Myocyte (in vitro differentiated cells): ENCODE measurements around the gene HSPBAP1. TPM values are rescaled to one million over a fixed set of nuclear protein-coding genes. Genes with fewer than 3 reads are reported as not detected.
"Not testable (repeated sequence)": the region's sequence is repeated elsewhere in the genome, so short reads cannot be mapped to it uniquely, and the experiment has no call there.

Experiments used
- DNase-seq: peaks from one replicate; pipeline ENCODE4 v3.0.0-alpha.2; 2012; ENCODE audit warnings: low read depth
- total RNA-seq: library from RNA; depleted of rRNA; stranded (reverse); fragments of >200 nt; gene quantifications from 2 replicates; pipeline ENCODE4 v1.2.3, GENCODE V29; 2014

Gene HSPBAP1
- total RNA-seq, 1 donor from 2014 or later, result 7.6 TPM

DNA sequence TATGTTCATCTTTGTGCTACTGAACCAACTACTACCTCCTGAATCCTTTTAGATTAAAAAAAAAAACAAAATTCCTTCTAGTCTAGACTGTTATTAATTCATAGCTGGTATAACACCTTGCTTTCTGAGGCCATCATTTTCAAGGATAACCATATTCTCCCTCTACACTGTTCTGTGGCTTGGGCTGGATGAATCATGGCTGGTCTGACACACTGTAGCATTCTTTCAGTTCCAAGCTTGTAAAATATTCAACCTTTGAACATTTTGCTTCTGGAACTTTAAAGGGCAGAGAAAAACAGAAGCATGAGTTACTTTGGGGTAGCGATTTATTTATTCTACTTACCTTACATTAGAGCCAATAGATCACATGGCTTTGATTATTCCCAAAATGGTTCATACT, 7.6 kb downstream of the HSPBAP1 start:
- DNase-seq, result peak; percentile 33

DNA sequence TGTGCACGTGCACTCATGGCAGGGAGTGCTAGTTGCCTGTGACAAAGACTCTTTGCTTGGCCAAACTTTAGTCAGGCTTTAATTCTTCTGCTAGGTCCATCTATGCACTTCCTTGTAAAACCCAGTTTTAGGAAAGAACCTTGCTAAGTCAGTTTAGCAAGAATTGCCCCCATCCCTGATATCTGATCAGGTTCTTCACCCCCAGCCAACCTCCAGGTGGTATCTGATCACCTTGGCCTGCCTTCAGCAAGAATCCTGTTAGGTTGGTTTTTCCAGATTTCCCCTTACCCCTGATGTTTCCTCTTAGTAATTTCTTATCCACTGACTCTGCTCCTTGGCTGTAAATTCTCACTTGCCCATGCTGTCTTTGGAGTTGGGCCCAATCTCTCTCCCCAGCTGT, 8.4 kb downstream of the HSPBAP1 start:
- no peak for DNase-seq

DNA sequence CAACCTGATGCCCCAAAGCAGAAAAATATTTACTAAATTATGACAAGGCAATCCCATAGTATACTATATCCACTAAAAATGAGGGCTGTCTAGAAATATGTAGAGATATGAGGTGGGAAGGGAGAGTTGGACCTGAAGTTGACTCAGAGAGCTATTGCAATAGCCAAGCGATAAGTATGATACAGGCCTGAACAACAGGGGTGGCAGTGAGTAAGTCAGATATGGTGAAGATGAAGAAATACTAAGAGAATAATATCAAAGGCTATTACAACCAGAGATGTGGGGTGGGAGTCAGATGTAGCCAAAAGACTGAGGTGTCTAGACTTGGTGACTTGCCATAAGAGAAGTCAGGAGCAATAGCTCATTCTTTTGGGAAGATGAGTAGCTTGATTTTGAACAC, 9.2 kb downstream of the HSPBAP1 start:
- no peak for DNase-seq

DNA sequence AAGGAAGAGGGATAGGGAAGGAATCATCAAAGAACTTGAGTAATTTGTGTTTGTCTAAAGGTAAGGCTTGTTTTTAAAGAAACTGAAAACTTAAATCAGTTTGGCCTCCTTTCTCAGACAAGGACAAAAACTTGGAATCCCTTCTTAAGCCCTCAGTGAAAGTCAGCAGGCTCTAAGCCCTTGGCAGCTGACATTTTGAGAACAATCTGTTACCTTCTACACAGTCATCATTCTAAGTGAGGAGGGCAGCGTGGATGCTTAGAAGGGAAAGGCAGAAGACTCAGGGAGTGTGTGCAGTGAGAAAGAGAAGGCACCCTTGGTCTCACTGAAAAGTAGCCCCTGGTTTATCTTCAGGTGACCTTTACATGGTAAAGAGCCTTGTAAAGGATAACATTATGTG, 10.8 kb downstream of the HSPBAP1 start:
- DNase-seq, result no peak

DNA sequence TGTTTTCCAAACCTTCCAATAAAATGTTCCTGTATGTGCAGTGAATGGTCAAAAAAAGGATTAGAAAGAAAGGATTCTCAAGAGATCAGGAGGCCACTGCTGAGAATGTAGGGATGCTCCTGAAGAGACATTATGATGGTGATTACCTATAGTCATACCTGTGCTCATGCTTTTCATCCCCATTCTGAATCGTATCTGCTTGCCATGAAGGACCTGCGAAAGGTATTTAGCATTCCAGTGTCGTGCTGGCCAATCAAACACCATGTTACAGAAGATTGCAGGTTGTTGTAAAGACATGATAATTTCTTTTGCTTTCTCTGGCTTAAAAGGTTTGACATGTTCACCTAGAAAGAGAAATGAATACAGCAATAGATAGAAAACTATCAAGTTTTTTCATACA, 16.1 kb downstream of the HSPBAP1 start:
- DNase-seq, result no peak

DNA sequence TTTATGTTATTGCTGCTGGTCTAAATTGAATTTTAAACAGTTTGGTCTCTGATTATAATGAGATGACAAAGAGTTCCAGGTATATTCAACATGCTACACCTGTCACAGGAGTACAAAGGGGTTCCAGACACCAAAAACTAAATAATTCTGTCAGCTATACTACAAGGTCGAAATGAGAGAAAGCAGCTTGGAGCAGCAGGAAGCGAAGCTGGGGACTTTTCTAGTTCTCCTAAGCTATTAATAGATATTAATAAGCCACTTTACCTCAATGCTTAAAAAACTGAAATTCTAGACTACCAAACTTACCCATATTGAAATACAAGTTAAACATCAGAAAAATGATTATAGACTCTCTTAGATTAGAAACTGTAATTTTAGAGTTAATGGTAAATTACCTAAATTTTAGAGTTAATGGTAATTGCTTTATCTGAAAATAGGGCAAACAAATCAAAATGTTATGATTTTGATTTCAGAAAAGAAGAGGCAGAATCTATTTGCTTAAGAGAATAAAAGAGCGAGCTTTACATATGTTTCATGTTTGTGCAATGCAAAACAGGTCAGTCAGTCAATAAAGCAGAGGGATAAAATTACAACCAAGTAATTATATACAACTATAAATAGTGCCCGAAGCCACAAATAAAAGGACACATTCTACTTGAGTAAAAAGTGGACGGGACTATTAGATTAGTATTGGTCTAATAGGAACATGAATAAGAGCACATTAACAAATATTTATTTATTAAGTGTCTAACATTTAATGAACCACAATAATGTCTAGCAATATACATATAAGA, 16.8 kb downstream of the HSPBAP1 start:
- DNase-seq, result no peak

DNA sequence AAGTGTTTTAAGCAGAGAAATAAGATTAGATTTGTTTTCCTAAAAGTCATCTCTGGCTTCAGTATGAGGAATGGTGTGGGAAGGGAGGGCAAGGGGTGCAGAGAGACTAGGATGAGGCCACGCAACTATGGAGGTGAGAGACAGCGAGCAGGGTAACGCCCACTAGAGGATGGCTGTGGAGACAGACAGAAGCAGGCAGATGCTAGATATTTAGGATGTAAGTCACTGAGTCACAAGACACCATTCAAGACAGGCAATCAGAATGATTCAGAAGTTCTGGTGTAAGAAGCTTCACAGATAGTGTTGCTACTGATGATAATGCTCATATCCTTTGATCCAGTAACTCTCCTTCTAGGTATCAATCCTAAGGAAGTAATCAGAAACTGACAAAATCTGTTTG, 19.1 kb downstream of the HSPBAP1 start:
- no peak for DNase-seq

DNA sequence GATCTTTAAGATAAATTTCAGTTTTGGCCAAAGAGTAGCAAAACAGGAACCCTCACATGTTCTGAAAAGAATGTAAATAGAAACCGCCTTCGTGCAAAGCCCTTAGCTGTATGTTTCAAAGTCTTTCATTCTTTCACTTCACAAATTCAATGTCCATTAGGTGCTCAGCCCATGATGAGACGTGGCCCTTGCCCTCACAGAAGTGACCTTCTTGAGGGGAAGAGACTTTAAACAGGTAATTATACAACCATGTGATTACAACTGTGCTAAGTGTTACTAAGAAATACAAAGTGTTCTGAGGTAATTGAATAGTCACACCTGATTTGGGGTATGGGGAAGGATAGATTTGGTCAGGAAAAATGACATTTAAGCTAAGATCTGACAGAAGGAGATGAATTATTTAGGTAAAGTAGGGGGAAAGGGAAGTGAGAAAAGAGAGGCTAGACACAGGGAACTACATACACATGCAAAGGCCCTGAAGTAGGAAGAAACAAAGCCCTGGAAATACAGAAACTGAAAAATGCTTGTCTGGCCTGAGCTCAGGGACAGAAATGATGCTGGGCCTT, 19.6 kb downstream of the HSPBAP1 start:
- no peak for DNase-seq

DNA sequence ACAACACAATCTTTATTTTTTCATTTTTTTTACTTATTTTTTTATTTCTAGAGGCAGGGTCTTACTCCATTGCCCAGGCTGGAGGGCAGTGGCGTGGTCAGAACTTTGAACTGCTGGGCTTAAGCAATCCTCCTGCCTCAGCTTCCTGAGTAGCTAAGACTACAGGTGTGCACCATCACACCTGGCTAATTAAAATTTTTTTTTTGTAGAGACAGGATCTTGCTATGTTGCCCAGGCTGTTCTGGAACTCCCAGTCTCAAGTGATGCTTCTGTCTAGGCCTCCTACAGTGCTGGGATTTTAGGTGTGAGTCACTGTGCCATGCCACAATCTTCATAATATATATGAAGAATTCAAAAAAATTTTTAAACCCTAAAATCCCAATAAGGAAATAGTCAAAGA, 20.8 kb downstream of the HSPBAP1 start:
- no peak for DNase-seq

DNA sequence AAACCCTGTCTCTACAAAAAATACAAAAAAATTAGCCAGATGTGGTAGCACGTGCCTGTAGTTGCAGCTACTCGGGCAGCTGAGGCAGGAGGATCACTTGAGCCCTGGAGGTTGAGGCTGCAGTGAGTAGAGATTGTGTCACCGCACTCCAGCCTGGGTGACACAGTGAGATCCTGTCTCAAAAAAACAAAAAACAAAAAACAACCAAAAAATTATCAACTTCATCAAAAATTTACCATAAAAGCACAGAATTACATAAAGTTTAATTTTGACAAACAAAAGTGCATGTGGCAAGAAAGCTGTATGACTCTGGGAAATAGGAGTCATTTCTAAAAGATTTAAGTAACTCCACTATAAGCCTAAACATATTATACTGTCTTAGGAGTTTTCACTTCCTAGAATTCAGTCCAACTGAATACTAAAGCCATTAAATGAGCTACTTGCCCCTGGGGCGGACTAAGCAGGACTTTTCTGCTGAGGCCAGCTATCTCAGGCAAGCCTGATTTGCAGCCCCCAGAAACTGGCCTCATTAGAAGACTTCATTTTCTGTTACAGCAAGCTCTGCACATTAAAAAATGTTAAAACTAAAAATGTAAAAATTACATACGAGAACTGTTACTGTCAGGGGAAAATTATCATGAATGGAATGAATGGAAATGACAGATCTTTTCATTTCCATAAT, 23.0 kb downstream of the HSPBAP1 start:
- DNase-seq, result no peak

DNA sequence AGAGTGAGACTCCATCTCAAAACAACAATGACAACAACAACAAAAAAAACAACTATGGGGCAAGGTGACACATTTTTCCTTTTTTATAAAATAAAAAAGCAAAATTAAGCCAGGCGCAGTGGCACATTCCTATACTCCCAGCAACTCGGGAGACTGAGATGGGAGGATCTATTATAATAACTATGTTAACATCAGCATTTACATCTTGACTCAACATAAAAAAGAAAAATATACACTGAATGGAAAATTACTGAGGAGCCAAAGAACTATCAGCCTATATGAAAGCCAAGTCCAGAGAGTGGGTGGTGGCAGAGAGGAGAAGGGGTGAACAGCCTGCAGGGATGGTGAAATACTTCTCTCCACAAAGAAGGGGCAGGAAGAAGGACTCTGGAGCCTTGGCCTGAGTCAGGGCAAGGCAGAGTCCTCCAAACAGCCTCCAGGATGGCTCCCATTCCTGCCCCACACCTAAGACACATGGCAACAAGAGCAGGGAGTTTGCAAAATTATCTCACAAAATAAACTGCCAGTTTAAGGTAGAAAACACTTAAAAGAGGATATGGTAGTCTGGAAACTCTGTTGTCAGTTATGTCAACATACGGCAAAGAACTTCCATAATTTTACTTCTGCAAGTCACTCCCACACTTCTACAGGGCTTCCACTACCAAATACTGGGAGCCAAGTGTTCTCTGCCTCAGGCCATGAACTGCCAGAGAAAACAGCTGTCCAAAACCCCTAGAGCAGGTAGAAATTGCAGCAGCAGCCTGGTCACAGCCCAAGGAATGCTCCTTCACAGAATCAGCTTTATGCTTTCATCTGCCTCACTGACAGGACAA, 25.9 kb downstream of the HSPBAP1 start:
- DNase-seq, result no peak

DNA sequence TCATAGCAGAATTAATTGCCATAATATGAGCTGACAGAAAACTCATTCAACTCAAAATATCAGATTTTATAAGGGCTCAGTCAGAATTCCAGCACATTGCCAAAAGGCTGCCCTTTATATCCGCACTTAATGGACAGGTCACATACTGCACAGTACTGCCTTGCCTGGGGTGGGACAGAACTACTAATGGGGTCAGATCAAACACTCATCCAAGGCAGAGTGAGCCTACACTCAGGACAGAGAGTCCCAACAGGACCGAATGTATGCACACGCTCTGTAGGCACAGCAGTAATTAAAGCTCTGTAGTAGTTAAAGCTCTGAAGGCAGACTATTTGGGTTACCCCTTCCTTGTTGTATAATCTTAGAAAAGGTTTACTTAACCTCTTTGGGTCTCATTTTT, 27.2 kb downstream of the HSPBAP1 start:
- no peak for DNase-seq

DNA sequence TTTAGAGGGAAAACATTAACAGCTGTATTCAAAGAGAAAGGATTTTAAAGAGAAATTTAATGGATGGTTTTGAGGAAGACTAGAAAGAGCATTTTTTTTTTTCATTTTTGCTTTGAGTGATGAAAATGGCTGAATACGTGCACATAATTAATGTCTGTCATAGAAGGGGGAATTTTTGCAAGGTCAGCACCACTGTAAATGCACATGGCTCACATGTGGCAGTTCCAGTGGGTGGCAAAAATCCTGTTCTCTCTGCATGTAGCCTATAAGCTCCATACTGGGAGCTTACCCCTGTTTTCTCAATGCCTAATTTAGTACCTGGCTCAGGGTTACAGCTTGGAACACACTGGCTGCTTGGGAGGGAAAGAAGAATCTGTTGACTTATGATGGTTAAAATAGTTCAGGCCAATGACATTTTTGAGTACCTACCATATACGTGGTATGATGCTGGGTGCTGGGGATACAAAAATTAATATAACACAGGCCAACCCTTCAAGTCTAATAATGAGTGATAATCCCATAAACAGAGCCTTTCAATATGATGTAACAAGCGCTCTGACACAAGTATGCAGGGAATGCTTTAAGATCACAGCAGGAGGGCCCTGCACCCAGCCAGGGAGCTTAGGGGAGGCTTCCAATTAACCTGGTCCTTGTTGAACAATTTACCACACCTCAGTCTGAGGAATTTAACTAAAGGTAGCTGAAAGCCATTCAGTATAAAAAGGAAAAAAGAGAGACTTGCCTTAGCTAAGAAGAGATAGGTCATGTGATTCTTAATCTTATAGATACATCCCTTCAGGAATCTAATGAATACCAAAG, 33.0 kb downstream of the HSPBAP1 start:
- no peak for DNase-seq

DNA sequence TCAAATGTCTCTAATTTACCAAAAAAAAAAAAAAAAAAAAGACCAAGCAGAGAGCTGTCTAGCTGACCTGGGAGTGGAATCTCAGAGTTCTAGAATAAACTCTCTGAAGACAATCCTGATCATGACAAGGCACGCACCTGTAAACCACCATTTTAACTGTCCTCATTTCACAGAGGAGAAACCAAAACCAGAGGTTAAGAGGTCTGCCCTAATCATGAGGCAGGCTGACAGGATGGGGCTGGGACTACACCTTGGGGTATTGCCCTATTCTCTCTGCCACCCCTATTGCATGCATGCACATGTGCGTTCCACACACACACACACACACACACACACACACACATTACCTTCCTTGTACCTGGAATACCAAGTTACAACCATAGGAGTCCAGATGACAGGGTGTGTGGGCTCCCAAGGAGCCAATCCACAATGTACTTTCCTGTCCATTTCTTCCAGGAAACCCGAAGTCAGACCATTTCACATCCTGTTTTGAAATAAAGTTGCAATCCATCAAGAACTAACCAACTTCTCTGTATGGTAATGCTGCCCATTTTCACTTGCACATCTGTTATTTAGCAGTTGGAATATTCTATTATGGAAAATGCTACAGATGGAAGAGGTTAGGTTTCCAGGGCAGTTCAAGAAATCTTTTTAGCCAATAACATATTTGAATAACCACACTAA, 34.6 kb downstream of the HSPBAP1 start:
- DNase-seq, result no peak

DNA sequence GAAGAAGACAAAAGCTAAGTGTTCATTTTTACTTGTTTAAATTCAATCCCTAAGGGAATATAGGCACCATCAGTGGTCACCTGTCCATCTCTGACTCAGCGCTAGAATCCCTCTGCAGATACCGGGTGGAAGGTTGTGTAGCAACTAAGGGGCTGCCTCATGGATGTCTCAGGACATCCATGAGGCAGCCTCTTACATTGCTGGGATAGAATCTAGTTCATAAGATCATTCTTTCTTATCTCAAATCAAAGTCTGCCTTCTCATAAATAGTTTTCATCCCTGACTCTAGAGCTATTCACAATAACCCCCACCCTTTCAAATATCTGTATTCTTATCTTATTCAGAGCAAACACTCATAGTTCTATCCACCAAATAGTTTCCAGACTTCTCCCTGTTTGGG, 38.1 kb downstream of the HSPBAP1 start:
- no peak for DNase-seq

DNA sequence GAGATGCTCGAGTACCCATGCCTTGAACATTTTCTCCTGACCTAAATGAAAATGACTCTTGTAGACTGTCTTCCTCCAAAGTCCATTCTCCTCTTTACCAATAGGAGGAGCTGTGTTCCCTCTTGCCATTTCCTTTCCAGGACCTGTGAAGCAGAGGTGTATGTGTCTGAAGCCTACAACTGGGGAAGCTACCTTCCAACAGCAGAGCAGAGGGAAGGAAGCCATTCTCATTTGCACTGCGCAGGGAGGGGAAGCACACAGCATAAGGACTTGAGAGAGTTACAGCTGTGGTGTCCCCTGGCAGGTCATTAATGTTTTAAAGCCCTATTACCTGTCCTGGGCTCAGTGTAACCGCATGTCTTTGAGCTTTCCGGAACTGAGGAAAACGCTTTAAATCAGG, 38.7 kb downstream of the HSPBAP1 start:
- peak; percentile 22 for DNase-seq

DNA sequence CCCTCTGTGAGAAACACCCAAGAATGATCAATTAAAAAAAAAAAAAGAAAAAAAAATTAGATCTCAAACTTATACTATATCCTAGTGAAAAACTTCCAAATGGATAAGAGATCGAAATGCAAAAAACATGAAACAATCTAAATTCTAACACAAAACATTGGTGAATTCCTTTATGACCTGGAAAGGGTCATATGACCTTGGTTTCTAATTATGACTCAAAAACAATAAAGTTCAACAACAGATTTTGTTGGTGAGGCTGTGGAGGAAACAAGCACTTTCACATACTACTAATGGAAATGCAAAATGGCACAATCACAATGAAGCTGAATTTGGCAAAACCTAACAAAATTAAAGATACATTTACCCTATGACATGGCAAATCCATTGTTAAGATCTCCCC, 45.3 kb downstream of the HSPBAP1 start:
- DNase-seq, result no peak

DNA sequence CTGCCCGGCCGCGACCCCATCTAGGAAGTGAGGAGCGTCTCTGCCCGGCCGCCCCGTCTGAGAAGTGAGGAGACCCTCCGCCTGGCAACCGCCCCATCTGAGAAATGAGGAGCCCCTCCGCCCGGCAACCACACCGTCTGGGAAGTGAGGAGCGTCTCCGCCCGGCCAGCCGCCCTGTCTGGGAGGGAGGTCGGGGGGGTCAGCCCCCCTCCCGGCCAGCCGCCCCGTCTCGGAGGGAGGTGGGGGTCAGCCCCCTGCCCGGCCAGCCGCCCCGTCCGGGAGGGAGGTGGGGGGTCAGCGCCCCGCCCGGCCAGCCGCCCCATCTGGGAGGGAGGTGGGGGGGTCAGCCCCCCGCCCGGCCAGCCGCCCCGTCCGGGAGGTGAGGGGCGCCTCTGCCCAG, 46.3 kb downstream of the HSPBAP1 start:
- not testable (repeated sequence) for DNase-seq

DNA sequence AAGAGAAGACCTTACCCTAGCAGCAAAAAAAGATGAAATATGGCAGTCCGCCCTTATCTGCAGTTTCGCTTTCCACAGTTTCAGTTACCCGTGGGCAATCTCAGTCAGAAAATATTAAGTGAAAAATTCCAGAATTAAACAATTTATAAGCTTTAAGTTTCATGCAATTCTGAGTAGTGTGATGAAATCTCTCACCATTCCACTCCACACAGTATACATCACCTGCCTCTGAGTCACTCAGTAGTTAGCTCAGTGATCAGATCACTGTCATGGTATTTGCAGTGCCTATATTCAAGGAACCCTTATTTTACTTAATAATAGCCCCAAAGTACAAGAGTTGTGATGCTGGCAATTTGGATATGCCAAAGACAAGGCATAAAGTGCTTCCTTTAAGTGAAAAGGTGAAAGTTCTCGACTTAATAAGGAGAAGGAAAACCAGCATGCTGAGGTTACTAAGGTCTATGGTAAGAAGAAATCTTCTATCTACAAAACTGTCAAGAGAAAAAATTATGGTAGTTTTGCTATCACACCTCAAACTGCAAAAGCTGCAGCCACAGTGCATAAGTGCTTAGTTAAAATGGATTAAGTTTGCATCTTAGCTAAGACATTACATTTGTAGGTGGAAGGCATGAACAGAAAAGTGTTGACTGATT, 48.1 kb downstream of the HSPBAP1 start:
- no peak for DNase-seq
